GM12874 (cell line): ENCODE measurements around the gene ZNF804B.

Experiments used
- CTCF ChIP-seq: IDR thresholded peaks from 2 replicates; pipeline ENCODE4 v1.5.1; 2011; ENCODE audit warnings: low read depth, mild to moderate bottlenecking, control low read depth, low read length, moderate library complexity; ENCODE audit not compliant: insufficient read depth

Gene ZNF804B

GRCh38 chr7:88791891-88792290 lies 32.4 kb downstream of the ZNF804B start:
- no peak for TF ChIP-seq CTCF

GRCh38 chr7:88792361-88792760 lies 32.9 kb downstream of the ZNF804B start:
- no peak for TF ChIP-seq CTCF

- no peak for TF ChIP-seq CTCF
Measured at GRCh38 chr7:88795553-88795952, 36.1 kb downstream of the ZNF804B start, which contains the start of gene TEX47. Gene TEX47 (minus strand): TSS chr7:88795737. CDS start chr7:88794942, 795 bp downstream.

GRCh38 chr7:88801046-88801445 lies 41.5 kb downstream of the ZNF804B start:
- no peak for TF ChIP-seq CTCF

GRCh38 chr7:88806280-88807037 lies 47.0 kb downstream of the ZNF804B start:
- TF ChIP-seq CTCF = no peak

- no peak for TF ChIP-seq CTCF
Measured at GRCh38 chr7:88818552-88818951, 59.1 kb downstream of the ZNF804B start.

- no peak for TF ChIP-seq CTCF
Measured at GRCh38 chr7:88826222-88826621, 66.7 kb downstream of the ZNF804B start.
